HG02571 (cell line): ENCODE data around the gene SERP2.

Source experiments
- ATAC-seq: cut with Tn5 transposase; IDR thresholded peaks from one replicate; pipeline ENCODE4 v1.9.1; 2021; ENCODE audit warnings: mild to moderate bottlenecking, moderate library complexity; ENCODE audit not compliant: unreplicated experiment

Gene SERP2

GRCh38 chr13:44386913-44387556 lies 13.4 kb downstream of the SERP2 start:
- no peak for ATAC-seq

GRCh38 chr13:44388427-44389059 lies 14.9 kb downstream of the SERP2 start:
- ATAC-seq = no peak

GRCh38 chr13:44389060-44389666 lies 15.5 kb downstream of the SERP2 start:
- ATAC-seq = no peak

- no peak for ATAC-seq
These were observed 16.3 kb downstream of the SERP2 start for GRCh38 chr13:44389876-44390275.

DNA sequence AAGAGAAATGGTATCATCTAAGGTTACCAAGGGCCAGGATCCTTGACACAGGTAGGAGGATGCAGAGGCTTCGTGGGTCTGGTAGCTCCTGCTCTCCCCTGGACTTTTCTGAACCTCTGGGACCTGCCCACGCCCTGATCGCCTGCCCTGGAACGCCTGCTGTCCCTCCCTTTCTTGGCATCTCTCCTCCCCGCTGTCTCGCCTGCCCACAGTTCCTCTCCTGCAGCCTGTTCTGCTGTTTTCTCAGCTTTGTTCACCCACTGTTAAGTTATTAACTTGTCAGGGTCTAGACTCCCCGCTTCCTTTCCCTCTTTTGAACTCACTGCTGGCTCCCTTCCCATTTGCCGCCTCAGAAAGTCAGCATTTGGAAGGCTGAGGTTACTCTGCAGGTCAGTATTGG lies 19.8 kb downstream of the SERP2 start:
- no peak for ATAC-seq

- no peak for ATAC-seq
These were observed 21.0 kb downstream of the SERP2 start for GRCh38 chr13:44394658-44395057.

- no peak for ATAC-seq
These were observed 22.5 kb downstream of the SERP2 start for GRCh38 chr13:44395976-44396694.

DNA sequence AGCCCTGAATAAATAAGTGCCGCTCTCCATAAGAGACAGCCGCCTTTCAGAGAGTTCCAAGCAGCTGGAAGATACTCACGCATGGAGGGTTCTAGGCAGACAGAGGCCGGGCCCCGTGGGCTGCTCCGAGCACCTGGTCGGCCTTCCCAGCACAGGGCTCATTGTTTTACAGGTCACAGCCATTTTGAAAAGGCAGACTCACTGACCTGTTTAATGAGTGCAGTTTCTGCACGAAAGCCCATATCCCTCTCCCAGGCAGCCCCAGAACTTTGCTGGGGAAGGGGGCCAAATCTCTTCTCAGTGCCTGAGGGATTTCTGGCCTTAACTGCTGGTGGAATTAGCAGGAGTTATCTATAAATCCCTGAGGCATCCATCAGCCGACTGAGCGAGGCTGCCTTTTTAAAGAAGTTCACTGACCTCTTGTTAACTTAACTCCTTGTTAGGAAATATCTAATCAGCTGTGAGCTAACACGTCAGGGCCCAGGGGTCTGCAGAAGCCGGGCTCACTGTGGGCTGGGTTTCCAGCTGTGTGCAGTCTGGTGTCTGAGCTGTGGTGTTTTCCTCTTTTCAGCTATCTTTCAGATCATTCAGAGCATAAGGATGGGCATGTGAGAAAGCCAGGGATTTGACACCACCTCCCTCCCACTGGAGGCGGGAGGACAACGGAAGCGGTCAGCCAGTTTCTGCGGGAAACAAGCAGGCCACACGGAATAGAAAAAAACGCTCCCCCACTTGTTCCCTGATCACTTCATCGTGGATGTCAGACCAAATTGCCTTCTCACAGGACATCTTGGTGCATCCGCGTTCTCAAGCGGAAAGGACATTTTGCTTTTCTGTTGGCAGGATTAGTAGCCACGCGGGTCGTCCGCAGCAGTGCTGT lies 23.3 kb downstream of the SERP2 start:
- no peak for ATAC-seq

DNA sequence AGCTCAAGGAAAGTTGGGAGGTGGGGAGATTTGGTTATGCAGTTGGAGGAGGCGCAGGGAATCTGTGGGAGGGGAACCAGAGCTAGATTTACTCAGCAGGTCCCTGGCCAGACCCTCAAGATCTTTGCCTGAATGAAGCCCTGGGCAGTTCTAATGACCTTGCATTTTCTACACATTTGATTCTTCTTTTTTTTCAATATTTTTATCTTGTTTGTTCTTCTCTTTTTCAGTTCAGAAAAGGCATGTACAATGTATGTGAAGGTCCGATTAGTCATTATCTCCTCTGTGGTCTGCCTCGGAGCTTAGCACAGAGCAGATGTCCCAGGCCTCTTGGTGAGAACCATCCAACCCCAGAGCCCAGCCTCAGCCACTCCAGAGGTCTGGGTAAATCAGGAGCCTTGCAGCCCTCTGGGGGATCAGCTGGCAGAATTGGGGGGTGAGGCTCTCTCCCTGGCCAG lies 24.2 kb downstream of the SERP2 start:
- no peak for ATAC-seq

GRCh38 chr13:44398606-44399005 lies 25.0 kb downstream of the SERP2 start:
- no peak for ATAC-seq

DNA sequence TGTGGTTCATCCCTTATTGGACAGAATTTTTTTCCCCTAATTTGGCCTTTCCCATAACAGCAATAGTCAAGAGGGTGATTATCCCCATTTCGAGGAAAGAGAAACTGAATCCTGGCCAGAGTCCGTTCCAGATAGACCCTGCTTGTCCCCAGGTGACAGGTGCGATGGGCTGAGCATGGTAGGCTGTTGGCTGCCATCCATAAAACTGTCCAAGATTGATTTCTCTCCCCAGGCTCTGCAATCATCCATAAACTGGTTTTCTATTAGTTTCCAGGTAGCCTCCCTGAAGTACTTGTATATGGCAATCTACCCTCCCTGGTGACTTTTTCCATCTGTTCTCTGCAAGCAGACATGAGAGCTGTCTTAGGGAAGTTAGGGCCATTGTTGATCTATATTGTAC lies 25.4 kb downstream of the SERP2 start:
- ATAC-seq = no peak

DNA sequence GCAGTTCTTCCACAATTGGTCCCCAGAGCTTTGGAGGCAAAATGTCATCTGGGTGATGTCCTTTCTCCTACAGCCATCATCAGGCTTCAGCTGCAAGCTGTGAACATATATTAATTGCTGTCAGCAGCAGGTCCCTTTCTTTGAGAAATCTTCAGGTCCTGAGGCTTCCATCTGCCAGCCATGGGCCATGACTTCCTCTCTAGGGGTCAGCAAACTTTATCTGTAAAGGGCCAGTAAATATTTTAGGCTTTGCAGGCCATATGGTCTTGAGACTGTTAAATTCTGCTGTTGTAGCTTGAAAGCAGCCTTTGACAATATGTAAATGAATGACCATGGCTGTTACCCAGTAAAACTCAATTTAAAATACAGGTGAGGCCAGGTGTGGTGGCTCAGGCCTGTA lies 27.1 kb downstream of the SERP2 start:
- ATAC-seq = no peak

DNA sequence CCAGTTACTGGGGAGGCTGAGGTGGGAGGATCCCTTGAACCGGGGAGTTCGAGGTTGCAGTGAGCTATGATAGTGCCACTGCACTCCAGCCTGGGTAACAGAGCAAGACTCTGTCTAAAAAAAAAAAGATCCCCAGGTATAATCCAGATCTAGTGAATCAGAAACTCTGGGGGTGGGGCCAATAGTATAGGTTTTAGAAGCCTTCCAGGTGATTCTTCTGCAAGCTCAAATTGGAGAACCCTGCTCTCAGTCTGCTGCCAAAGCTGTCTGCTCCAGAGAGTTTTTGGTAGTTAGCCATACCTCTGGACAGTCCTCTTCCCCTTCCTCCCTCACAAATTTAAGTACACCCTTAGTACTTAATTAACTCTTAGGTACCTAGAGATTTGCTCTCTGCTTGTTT lies 28.0 kb downstream of the SERP2 start:
- ATAC-seq = no peak

- no peak for ATAC-seq
These were observed 29.3 kb downstream of the SERP2 start for GRCh38 chr13:44402899-44403445.

DNA sequence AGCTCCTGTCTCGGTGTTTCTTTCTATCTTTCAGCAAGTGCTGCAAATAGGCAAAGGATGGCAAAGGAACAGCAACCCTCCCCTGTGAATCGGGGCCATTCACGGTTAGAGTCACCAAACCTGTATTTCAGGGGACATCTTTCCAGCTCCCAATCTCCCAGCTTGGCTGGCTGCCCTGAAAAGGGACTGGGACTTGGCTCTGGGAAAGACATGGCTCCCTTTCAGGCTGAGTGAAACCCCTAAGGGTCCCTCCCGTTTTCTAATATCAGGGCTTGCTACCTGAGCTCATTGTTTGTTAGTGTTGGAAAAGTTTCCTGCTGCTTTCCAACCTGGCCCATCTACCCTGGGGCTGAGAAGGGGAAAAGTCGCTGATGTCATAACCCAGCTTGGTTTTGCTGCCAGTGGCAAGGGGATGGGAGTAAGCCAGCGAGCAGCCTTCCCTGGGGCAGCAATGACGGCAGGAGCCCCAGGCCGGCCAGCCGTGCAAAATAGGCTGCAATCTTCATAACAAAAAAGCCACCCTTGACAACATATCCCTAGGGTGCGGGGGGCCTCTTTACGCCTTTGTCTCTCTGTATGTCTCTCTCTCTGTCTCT lies 29.9 kb downstream of the SERP2 start:
- no peak for ATAC-seq

GRCh38 chr13:44404261-44405132 lies 30.9 kb downstream of the SERP2 start:
- ATAC-seq = no peak

DNA sequence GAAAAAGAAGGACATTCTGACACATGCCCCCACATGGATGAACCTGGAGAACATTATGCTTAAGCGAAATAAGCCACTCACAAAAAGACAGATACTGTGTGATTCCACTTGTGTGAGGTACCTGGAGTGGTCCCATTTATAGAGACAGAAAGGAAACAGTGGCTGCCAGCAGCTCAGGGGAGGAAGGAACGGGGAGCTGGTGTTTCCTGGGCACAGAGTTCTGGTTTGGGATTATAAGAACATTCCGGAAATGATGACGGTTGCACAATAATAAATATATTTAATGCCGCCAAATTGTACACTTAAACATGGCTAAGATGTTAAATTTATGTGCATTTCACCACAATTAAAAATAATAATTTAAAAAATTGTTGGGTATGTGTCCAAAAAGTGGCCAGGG lies 33.0 kb downstream of the SERP2 start:
- no peak for ATAC-seq

DNA sequence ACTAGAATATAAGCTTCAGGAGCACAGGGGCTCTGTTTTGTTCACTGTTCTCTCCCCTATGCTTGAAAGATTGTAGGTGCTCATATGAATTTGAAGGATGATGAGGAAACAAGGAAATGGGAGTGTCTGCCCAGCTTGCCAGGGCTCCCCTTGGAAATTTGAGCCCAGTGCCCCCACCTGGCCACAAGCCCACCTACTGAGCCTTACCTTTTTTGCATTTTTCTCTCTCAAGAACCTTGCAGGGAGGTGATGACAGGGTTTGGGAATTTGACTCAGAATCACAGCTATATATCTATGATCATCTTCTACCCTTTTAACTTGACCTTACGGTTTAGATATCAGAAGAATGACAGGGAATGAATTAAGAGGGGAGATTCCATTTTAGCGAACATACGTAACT lies 33.8 kb downstream of the SERP2 start:
- ATAC-seq = no peak

DNA sequence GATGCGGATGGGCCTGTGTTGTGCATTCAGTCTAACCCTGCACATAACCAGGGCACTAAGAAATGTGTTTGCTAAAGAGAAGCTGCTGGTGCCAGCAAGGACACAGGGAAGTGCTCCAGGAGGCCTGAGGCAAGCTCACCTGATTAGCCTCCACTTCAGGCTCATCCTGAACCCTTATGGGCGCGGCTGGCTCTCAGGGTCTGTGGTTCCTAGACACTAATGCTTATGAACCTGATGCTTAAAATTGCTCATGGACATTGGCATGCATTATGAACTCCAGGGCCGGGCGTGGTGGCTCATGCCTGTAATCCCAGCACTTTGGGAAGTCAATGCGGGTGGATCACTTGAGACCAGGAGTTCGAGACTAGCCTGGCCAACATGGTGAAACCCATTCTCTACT lies 34.3 kb downstream of the SERP2 start:
- ATAC-seq = no peak
